Astrocyte of the cerebellum (primary cell): ENCODE measurements around the gene TMSB10.
"Not testable (repeated sequence)": the region's sequence is repeated elsewhere in the genome, so short reads cannot be mapped to it uniquely, and the experiment has no call there.

ENCODE experiments used
- DNase-seq: peaks from one replicate; pipeline ENCODE4 v3.0.0-alpha.2; 2011; ENCODE audit warnings: low read depth
- H3K4me3 ChIP-seq: 2 replicates; pipeline ENCODE4 v1.5.1; 2011; ENCODE audit warnings: mild to moderate bottlenecking, low read depth, low read length, moderate library complexity
- CTCF ChIP-seq: IDR thresholded peaks from 2 replicates; pipeline ENCODE4 v1.5.1; 2012; ENCODE audit warnings: low read length, low read depth, moderate library complexity, mild to moderate bottlenecking; ENCODE audit errors: missing control alignments
- in situ Hi-C: cut with HindIII; loops from 2 replicates; pipeline ENCODE4 v1.10.0; 2017; ENCODE audit warnings: low sequenced_read_pairs

Gene TMSB10

GRCh38 chr2:84942166-84942565 lies 36.7 kb downstream of the TMSB10 start:
- DNase-seq, result no peak
- in situ Hi-C loops, result no loop called here
- no peak overlapping the region for H3K4me3 ChIP-seq
- no peak for TF ChIP-seq CTCF

DNA sequence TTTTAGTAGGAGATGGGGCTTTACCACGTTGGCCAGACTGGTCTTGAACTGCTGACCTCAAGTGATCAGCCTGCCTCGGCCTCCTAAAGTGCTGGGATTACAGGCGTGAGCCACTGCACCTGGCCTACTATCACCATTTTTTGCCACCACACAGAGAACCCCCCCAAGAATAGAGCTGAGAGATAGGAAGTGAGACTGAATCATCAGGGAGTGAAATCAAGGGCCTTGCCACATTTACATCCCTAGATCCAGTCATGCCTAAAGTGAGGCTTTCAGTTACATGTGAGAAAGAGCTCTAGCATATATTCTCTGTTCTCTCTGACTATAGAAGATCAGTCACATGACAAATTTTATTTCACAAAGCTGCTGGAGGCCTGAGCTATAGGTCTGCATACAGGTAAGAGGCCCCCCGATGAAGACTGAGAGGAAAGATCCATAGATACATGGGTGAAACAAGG lies 37.5 kb downstream of the TMSB10 start:
- no peak overlapping the region for H3K4me3 ChIP-seq
- DNase-seq, result no peak
- in situ Hi-C loops, result no loop called here
- TF ChIP-seq CTCF, result no peak

- H3K4me3 ChIP-seq, result no peak overlapping the region
- in situ Hi-C loops, result no loop called here
- no peak for TF ChIP-seq CTCF
- no peak for DNase-seq
Observed at GRCh38 chr2:84944295-84944909, 38.9 kb downstream of the TMSB10 start.

- in situ Hi-C loops, DNase-seq, H3K4me3 ChIP-seq: not testable (repeated sequence)
Observed at GRCh38 chr2:84945838-84946203, 40.4 kb downstream of the TMSB10 start.

DNA sequence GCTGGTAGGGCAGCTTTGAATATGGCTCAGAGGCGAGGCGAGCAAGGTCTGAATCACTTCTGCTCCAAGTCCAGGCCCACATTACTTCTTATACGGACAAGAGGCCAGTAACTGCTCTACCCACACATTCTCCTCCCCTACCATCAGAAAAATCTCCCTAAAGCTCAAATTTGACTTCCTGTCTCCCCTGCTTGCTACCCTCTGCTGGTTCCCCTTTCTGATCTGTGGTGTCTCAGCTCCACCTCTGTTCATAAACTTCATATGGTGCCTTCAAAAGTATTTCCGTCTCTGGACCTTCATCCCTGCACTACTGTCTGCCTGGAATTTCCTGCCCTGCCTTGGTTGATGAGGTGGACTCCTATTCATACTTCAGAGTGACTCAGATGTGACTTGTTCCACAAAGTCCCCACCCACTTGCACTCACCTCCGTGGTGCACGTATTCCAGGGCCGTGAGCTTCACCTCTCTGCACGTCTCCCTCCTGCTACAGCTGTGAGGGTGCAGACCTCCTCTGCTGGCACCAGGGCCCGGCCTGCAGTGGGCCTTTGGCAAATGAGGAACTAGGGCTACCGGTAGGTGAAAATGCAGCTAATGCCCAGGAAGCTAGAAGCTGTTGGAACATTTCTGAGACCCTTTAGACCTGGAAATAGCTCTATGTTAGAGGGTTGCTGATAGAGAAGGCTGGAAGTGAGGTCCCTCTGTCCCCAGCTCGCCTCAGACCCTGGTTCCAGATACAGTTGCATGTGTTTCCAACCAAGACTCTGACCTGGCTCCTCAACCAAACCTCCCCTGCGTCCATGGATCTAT lies 41.0 kb downstream of the TMSB10 start:
- no peak overlapping the region for H3K4me3 ChIP-seq
- no peak for TF ChIP-seq CTCF
- DNase-seq, result no peak
- in situ Hi-C loops, result no loop called here

GRCh38 chr2:84947010-84947593 lies 41.6 kb downstream of the TMSB10 start:
- no peak for TF ChIP-seq CTCF
- in situ Hi-C loops, result no loop called here
- DNase-seq, result no peak
- H3K4me3 ChIP-seq, result no peak overlapping the region

- no peak for DNase-seq
- TF ChIP-seq CTCF, result no peak
- H3K4me3 ChIP-seq, result no peak overlapping the region
- in situ Hi-C loops, result no loop called here
Observed at GRCh38 chr2:84953535-84953934, 48.1 kb downstream of the TMSB10 start.
